ENCODE measurements around the gene COL25A1. TPM values are rescaled to one million over a fixed set of nuclear protein-coding genes. Genes with fewer than 3 reads are reported as not detected.

The COL25A1 gene
- total RNA-seq, 2 donors from 2014 or later = 4.0 to 6.2 TPM

DNA sequence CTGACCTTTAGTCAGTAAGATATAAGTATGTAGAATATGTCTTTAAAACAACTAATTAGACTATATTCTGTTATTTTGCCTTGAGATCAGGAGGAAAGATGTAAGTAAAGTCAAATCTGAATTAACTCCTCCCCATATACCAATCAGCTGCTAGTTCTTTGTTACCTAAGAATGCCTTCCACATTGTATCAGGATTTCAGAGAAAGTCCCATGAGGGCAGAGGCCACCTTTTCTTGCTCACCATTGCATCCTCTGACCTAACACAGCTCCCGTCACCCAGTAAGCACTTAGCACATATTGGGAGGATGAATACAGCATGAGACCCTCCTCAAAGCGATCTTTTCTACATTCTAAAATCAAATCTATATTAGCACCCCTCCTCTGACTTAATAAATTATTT lies 87.0 kb downstream of the COL25A1 start:
- 83 to 91% methylated on average over 1 to 2 of the region's 2 CpGs for WGBS, 2 experiments (ENCODE audit: insufficient coverage in 1 of 2, insufficient read length in 1 of 2)

DNA sequence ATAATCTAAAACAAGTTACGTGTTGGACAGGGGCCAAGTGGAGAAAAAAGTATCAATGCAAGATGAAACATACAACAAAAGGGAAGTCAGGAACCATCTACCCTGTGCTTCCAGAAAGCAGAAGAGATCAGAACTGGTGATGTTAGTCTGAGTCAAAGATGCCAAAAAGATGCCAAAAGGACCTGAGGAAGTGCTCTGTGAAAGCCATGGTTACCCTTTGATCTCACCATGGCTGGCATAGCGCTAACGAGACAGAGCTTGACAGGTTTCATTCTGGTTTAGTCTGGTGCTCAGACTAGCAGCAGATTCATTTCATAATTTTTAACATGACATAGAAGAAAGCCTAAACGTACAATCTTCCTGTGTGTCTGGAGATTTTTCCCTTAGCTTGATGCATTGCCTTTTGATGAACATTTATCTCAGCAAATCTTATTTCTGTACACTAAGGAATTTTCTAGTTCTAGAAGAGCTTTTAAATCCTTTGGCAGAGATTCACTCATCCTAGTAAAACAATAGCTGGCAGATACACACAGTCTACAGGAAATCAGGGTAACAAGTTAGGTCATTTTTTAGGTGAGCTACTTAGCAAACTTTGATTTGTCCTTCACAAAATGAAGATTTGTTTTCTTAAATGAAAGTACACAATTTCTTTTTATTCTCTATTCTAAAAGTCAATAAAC lies 87.7 kb downstream of the COL25A1 start:
- H3K27me3 Mint-ChIP-seq (ENCODE audit: insufficient read depth) = no peaks in the 10 kb centered on the region
- H3K4me1 Mint-ChIP-seq = no peaks in the 10 kb centered on the region

More for the DNA sequence above, 87.0 kb downstream of the COL25A1 start:
- Histone ChIP-seq H3K36me3 (ENCODE audit: control insufficient read depth, insufficient read depth, low read length) (no peaks in the 10 kb centered on the region), H3K4me3 (ENCODE audit: low read length) (no peak overlapping the region), H3K9me3 (ENCODE audit: control insufficient read depth, low read length) (no peaks in the 10 kb centered on the region), H3K4me1 (ENCODE audit: control insufficient read depth, insufficient read depth, low read length) (no peaks in the 10 kb centered on the region), H3K27ac (ENCODE audit: low read depth, low read length) (no peak overlapping the region), H3K27me3 (ENCODE audit: control insufficient read depth, insufficient read depth, low read length, poor library complexity, severe bottlenecking) (no peaks in the 10 kb centered on the region), H3K9ac (ENCODE audit: extremely low read depth, low read length, poor library complexity, severe bottlenecking) (no peak overlapping the region)
- Mint-ChIP-seq H3K4me3 (no peak overlapping the region), H3K4me1 (no peaks in the 10 kb centered on the region), H3K27ac (no peak overlapping the region), H3K9me3 (no peaks in the 10 kb centered on the region), H3K27me3 (ENCODE audit: insufficient read depth) (no peaks in the 10 kb centered on the region), H3K36me3 (ENCODE audit: low read depth) (no peaks in the 10 kb centered on the region)
- DNase-seq = no peak
- TF ChIP-seq, protein P1, sequence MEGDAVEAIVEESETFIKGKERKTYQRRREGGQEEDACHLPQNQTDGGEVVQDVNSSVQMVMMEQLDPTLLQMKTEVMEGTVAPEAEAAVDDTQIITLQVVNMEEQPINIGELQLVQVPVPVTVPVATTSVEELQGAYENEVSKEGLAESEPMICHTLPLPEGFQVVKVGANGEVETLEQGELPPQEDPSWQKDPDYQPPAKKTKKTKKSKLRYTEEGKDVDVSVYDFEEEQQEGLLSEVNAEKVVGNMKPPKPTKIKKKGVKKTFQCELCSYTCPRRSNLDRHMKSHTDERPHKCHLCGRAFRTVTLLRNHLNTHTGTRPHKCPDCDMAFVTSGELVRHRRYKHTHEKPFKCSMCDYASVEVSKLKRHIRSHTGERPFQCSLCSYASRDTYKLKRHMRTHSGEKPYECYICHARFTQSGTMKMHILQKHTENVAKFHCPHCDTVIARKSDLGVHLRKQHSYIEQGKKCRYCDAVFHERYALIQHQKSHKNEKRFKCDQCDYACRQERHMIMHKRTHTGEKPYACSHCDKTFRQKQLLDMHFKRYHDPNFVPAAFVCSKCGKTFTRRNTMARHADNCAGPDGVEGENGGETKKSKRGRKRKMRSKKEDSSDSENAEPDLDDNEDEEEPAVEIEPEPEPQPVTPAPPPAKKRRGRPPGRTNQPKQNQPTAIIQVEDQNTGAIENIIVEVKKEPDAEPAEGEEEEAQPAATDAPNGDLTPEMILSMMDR (conservative IDR thresholded peaks at IDR 0.05) = no peak

DNA sequence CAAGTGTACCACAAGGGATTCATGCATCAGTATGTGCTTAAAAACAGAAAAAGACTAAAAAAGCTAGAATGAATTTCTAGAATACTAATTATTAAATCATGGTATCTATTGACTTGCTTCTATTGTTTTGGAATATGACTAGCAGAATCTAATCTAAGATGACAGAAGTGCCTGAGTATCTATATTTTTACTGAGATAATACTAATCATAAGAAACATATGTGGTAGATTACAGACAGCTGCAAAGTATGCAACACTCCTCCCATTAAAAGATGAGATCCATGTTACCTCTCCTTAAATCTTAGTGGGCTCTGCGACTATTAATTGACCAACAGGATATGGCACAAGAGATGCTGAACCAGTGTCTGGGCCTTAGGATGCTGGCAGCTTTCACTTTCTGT lies 89.4 kb downstream of the COL25A1 start:
- DNase-seq = no peak
- H3K4me1 Mint-ChIP-seq = no peaks in the 10 kb centered on the region
- H3K27me3 ChIP-seq (ENCODE audit: control insufficient read depth, insufficient read depth, low read length, poor library complexity, severe bottlenecking) = no peaks in the 10 kb centered on the region
- H3K9me3 Mint-ChIP-seq = no peaks in the 10 kb centered on the region
- no peak overlapping the region for H3K27ac ChIP-seq (ENCODE audit: low read depth, low read length)
- no peak overlapping the region for H3K4me3 Mint-ChIP-seq
- H3K27me3 Mint-ChIP-seq (ENCODE audit: insufficient read depth) = no peaks in the 10 kb centered on the region
- H3K9ac ChIP-seq (ENCODE audit: extremely low read depth, low read length, poor library complexity, severe bottlenecking) = no peak overlapping the region
- no peak overlapping the region for H3K4me3 ChIP-seq (ENCODE audit: low read length)
- no peaks in the 10 kb centered on the region for H3K36me3 Mint-ChIP-seq (ENCODE audit: low read depth)
- H3K4me1 ChIP-seq (ENCODE audit: control insufficient read depth, insufficient read depth, low read length) = no peaks in the 10 kb centered on the region
- no peak overlapping the region for H3K27ac Mint-ChIP-seq
- H3K9me3 ChIP-seq (ENCODE audit: control insufficient read depth, low read length) = no peaks in the 10 kb centered on the region
- H3K36me3 ChIP-seq (ENCODE audit: control insufficient read depth, insufficient read depth, low read length) = no peaks in the 10 kb centered on the region
- WGBS, 2 experiments (ENCODE audit: insufficient coverage in 1 of 2, insufficient read length in 1 of 2) = 89 to 91% methylated on average over 1 of the region's 1 CpG
- TF ChIP-seq, protein P1 (conservative IDR thresholded peaks at IDR 0.05) = no peak

More for the DNA sequence above, 87.7 kb downstream of the COL25A1 start:
- Histone ChIP-seq H3K27me3 (ENCODE audit: control insufficient read depth, insufficient read depth, low read length, poor library complexity, severe bottlenecking) (no peaks in the 10 kb centered on the region), H3K36me3 (ENCODE audit: control insufficient read depth, insufficient read depth, low read length) (no peaks in the 10 kb centered on the region), H3K9ac (ENCODE audit: extremely low read depth, low read length, poor library complexity, severe bottlenecking) (no peak overlapping the region), H3K27ac (ENCODE audit: low read depth, low read length) (no peak overlapping the region), H3K4me3 (ENCODE audit: low read length) (no peak overlapping the region), H3K9me3 (ENCODE audit: control insufficient read depth, low read length) (no peaks in the 10 kb centered on the region), H3K4me1 (ENCODE audit: control insufficient read depth, insufficient read depth, low read length) (no peaks in the 10 kb centered on the region)
- no peaks in the 10 kb centered on the region for H3K9me3 Mint-ChIP-seq
- 83 to 93% methylated on average over 3 to 4 of the region's 4 CpGs for WGBS, 2 experiments (ENCODE audit: insufficient coverage in 1 of 2, insufficient read length in 1 of 2)
- no peaks in the 10 kb centered on the region for H3K36me3 Mint-ChIP-seq (ENCODE audit: low read depth)
- DNase-seq = no peak
- no peak overlapping the region for H3K4me3 Mint-ChIP-seq
- TF ChIP-seq, protein P1 (conservative IDR thresholded peaks at IDR 0.05) = no peak
- H3K27ac Mint-ChIP-seq = no peak overlapping the region

Data from endodermal cell (in vitro differentiated cells).